GM12874 (cell line): ENCODE data around the gene EFHD2.

ENCODE experiments used
- TF ChIP-seq, protein P1 (sequence below): IDR thresholded peaks from 2 replicates; pipeline ENCODE4 v1.5.1; 2011; ENCODE audit warnings: low read depth, mild to moderate bottlenecking, control low read depth, low read length, moderate library complexity; ENCODE audit not compliant: insufficient read depth

The EFHD2 gene

DNA sequence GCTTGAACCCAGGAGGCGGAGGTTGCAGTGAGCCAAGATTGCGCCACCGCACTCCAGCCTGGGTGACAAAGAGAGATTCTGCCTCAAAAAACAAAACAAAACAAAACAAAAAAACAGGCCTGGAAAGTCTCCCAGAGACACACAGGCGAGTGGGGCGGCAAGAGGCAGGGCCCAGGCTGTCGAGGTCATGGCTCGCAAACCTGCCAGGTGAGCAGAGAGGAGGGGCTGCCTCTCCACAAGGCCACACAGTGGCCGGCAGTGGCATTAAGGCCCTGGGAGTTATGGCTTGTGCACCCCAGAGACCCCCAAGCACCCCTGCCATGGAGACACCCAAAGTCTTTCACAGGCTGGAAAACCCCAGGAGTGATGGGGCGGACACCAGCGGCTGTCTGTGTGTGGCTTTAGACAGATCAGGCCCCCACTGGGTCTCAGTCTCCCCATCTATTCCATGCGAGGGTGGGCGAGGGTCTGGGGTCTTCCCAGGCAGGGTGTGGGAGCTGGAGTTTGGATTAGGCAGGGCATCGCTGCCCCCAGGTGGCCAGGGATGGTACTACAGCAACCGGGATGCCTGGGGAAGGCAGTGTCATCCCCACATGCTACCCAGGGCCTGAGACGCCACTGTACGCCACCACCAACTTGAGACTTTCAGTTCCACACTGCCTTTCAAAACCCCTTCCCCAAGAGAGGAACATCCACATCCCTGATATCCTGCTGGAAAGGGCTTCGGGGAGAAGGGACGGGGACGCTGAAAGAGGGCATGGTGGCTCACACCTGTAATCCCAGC is 21.3 kb downstream of the EFHD2 start:
- TF ChIP-seq, protein P1, sequence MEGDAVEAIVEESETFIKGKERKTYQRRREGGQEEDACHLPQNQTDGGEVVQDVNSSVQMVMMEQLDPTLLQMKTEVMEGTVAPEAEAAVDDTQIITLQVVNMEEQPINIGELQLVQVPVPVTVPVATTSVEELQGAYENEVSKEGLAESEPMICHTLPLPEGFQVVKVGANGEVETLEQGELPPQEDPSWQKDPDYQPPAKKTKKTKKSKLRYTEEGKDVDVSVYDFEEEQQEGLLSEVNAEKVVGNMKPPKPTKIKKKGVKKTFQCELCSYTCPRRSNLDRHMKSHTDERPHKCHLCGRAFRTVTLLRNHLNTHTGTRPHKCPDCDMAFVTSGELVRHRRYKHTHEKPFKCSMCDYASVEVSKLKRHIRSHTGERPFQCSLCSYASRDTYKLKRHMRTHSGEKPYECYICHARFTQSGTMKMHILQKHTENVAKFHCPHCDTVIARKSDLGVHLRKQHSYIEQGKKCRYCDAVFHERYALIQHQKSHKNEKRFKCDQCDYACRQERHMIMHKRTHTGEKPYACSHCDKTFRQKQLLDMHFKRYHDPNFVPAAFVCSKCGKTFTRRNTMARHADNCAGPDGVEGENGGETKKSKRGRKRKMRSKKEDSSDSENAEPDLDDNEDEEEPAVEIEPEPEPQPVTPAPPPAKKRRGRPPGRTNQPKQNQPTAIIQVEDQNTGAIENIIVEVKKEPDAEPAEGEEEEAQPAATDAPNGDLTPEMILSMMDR = peak; percentile 98

DNA sequence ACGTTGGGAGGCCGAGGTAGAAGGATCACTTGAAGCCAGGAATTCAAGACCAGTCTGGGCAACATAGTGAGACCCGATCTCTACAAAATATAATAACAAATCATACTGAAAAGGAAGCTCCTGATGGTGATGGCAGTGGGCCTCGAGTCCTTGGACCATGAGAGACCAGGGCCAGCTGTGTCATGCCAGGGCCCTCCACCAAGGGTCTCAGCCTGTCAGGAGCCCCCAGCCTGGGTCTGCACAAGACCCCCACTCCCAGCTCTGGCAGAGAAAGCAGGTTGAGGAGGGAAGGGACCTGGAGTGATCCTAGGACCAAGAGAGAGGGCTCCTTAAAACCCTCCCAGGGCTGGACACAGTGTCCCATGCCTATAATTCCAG is 21.9 kb downstream of the EFHD2 start:
- TF ChIP-seq, protein P1 = no peak

DNA sequence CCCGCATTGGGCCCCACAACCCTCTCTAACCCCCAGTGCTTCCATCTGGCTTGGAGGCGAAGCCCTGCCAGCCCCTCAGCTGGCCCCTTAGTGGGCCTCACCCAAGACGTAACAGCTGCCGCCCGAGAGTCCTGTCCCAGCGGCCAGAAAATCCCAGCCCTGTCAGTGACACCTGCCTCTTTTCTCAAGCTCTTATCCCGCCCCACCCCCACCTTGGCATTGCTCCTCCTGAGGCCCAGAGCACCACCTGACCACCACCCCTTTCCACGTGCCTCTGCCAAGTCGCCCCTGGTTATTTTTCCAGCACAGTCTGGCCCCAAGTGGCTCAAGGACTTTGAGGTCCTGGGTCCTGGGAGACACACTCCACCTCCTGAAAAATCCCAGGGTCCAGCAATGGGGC is 22.6 kb downstream of the EFHD2 start:
- TF ChIP-seq, protein P1 = no peak

DNA sequence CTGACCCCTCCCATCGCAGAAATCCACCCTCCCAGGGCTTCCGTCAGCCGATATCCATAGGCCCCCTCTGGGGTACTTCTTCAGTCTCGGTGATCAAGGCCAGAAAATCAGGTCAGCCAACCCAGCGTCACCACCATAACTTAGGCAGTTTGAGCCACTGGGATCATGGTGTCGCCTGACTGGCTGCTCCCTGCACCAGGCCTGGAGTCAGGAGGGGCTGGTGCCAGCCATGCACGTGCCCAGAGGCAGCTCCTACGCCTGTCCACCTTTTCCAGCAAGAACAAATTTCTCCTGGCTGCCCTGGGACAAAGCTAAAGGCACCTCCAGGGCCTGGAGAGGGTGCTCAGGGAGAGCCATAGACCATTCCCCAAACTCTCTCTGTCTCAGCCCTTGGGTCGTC is 23.8 kb downstream of the EFHD2 start:
- TF ChIP-seq, protein P1 = no peak

DNA sequence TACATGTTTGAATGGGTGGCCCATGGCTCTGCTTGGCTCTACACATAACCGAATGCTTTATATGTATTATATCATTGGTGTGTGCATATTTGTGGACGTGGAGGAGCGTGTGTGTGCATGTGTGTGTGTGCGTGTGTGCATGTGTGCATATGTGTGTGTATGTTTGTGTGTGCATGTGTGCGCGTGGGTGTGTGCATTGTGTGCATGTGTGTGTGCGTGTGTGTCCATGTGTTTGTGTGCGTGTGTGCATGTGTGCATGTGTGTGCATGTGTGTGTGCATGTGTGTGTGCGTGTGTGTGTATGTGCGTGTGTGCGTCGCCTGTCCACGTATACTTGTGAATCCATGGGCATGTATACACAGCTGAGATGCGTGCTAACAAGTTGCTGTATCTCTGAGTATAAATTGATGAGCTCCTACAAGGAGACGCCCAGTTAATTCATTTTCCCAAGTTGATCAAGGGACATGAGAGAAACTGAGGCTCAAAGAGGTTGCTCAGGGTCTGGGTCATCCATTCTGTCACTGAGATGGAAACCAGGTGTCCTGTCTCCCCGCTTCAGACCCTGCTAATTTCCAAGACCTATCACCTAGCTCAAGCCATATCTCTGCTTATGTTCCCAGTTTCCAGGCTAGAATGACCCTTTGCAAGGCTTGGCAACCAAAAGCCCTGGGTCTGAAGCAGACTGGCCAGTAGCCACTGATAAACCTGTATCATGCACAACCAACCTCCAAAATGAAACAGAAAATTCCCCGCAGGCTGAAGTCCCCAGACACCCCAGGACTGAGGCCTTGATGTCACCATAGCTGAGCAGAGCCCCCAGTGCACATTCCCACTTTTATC is 25.8 kb downstream of the EFHD2 start:
- TF ChIP-seq, protein P1 = no peak

DNA sequence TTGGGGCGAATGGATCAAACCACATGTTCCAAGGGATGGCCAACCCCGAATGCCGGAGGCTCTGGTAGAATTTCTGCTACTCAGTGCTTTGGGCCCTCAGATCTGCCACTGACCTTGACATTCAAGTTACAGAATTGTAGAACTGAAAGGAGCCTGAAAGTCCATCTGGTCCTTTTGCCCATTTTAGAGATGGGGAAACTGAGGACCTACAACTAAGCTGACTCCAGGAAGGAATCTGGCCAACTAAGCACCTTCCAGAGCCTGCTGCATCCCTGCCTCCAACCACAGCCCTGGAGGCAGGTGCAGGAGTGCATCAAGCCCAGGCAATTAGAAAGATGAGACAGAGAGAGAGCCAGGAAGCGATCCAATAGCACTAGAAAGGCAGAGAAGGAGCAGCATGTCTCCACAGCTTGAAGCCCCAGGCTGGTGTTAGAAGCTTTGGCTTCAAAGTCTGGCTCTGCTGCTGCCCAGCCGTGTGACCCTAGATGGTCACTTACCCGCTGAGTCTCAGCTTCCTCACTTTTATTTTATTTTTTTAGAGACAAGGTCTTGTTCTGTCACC is 27.3 kb downstream of the EFHD2 start:
- TF ChIP-seq, protein P1 = no peak

DNA sequence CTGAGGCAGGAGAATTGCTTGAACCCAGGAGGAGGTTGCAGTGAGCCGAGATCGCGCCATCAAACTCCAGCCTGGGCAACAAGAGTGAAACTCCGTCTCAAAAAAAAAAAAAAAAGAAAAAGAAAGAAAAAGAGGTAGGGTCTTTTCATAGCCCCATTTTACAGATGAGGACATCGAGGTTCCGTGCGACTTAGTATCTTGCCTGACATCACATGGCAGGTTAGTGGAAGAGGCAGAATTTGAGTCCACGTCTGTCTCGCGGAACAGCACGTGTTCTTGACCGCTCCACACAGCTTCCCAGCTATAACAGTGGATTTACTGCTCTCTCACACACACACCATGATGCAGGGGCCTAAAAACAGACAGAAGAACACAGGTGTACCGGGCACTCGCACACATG is 29.6 kb downstream of the EFHD2 start:
- TF ChIP-seq, protein P1 = no peak
